ENCODE measurements around the gene CRTC1.

- TF ChIP-seq CTCF (IDR thresholded peaks at IDR 0.05) (peak in 1 of 2 donors; percentile 13), EP300 (IDR thresholded peaks at IDR 0.05) (no peak)
Observed at GRCh38 chr19:18771328-18772242, 88.1 kb downstream of the CRTC1 start.
